CD14-positive monocyte (primary cell): ENCODE measurements around the gene ZBTB49. TPM values are rescaled to one million over a fixed set of nuclear protein-coding genes. Genes with fewer than 3 reads are reported as not detected.

Source experiments
- DNase-seq, 3 donors: peaks; one replicate each; pipeline ENCODE4 v3.0.0-alpha.2; 2011 to 2022
- H2AFZ ChIP-seq: 2 replicates; pipeline ENCODE4 v1.6.0; 2012; ENCODE audit warnings: mild to moderate bottlenecking, low read depth, low read length, inconsistent platforms; ENCODE audit not compliant: insufficient read depth, poor library complexity, severe bottlenecking
- H3K27ac ChIP-seq, 2 donors: 1 replicate in 1 of 2; 2 replicates in 1 of 2; pipeline ENCODE4 v1.5.1; 2012 to 2013; ENCODE audit warnings: low read length in 2 of 2, control low read depth in 1 of 2, inconsistent platforms in 1 of 2, low read depth in 1 of 2, mild to moderate bottlenecking in 1 of 2
- H3K27me3 ChIP-seq, 2 donors: one replicate each; pipeline versions ENCODE4 v1.6.0 to v1.6.1; 2011 to 2013; ENCODE audit warnings: low read length in 2 of 2; ENCODE audit not compliant: control insufficient read depth in 2 of 2, insufficient read depth in 2 of 2
- H3K36me3 ChIP-seq, 2 donors: replicated peaks in 1 of 2; 1 replicate in 1 of 2; 2 replicates in 1 of 2; pipeline versions ENCODE4 v1.5.1 to v1.6.1; 2012 to 2013; ENCODE audit warnings: low read length in 2 of 2, control low read depth in 1 of 2, inconsistent platforms in 1 of 2, mild to moderate bottlenecking in 1 of 2; ENCODE audit not compliant: insufficient read depth in 2 of 2, control insufficient read depth in 1 of 2
- H3K4me1 ChIP-seq, 2 donors: 1 replicate in 1 of 2; 2 replicates in 1 of 2; pipeline versions ENCODE4 v1.5.1 to v1.6.1; 2012 to 2013; ENCODE audit warnings: low read length in 2 of 2, control low read depth in 1 of 2, inconsistent platforms in 1 of 2, mild to moderate bottlenecking in 1 of 2, moderate library complexity in 1 of 2; ENCODE audit not compliant: insufficient read depth in 2 of 2, control insufficient read depth in 1 of 2
- H3K4me2 ChIP-seq: replicated peaks from 2 replicates; pipeline ENCODE3; 2012; ENCODE audit warnings: low read length, moderate library complexity, mild to moderate bottlenecking; ENCODE audit not compliant: poor library complexity, severe bottlenecking; ENCODE audit errors: extremely low read depth
- H3K4me3 ChIP-seq, 3 experiments: fragments of 200-600 bp in 1 of 3; sonication (generic) in 1 of 3; replicated peaks in 1 of 3; 1 replicate in 2 of 3; 2 replicates in 1 of 3; pipeline ENCODE4 v1.5.1; 2011 to 2013; ENCODE audit warnings: low read length in 3 of 3, mild to moderate bottlenecking in 3 of 3, control low read depth in 2 of 3, low read depth in 2 of 3, inconsistent platforms in 1 of 3, moderate library complexity in 1 of 3
- H3K79me2 ChIP-seq: 2 replicates; pipeline ENCODE4 v1.6.0; 2012; ENCODE audit warnings: mild to moderate bottlenecking, control low read depth, inconsistent platforms, low read length, moderate library complexity; ENCODE audit not compliant: insufficient read depth
- H3K9ac ChIP-seq: 2 replicates; pipeline ENCODE4 v1.6.0; 2017; ENCODE audit warnings: low read length, mild to moderate bottlenecking; ENCODE audit not compliant: insufficient read depth, poor library complexity, severe bottlenecking
- H3K9me3 ChIP-seq, 2 donors: replicated peaks in 1 of 2; 1 replicate in 1 of 2; 2 replicates in 1 of 2; pipeline versions ENCODE4 v1.5.1 to v1.6.1; 2012 to 2013; ENCODE audit warnings: low read length in 2 of 2, control low read depth in 1 of 2; ENCODE audit not compliant: control insufficient read depth in 1 of 2, insufficient read depth in 1 of 2
- H4K20me1 ChIP-seq: 2 replicates; pipeline ENCODE4 v1.6.0; 2012; ENCODE audit warnings: mild to moderate bottlenecking, low read length, control low read depth, moderate library complexity; ENCODE audit not compliant: insufficient read depth
- H3K27ac Mint-ChIP-seq, 7 donors: one replicate each; pipeline ENCODE4 v1.8.0; 2020; ENCODE audit warnings: mild to moderate bottlenecking in 7 of 7, mixed read lengths in 7 of 7, moderate library complexity in 6 of 7, inconsistent platforms in 2 of 7
- H3K27me3 Mint-ChIP-seq, 3 donors: one replicate each; pipeline ENCODE4 v1.8.0; 2021 to 2022; ENCODE audit warnings: low read depth in 3 of 3, mild to moderate bottlenecking in 3 of 3, mixed read lengths in 3 of 3, moderate library complexity in 3 of 3, inconsistent platforms in 1 of 3
- H3K36me3 Mint-ChIP-seq, 2 donors: one replicate each; pipeline ENCODE4 v1.8.0; 2020; ENCODE audit warnings: mixed read lengths in 2 of 2, inconsistent platforms in 1 of 2, mild to moderate bottlenecking in 1 of 2
- H3K4me1 Mint-ChIP-seq: one replicate; pipeline ENCODE4 v1.8.0; 2020; ENCODE audit warnings: mild to moderate bottlenecking, mixed read lengths
- H3K4me3 Mint-ChIP-seq, 2 donors: one replicate each; pipeline ENCODE4 v1.8.0; 2020; ENCODE audit warnings: mild to moderate bottlenecking in 2 of 2, mixed read lengths in 2 of 2, moderate library complexity in 1 of 2
- H3K9me3 Mint-ChIP-seq, 7 donors: one replicate each; pipeline ENCODE4 v1.8.0; 2020 to 2022; ENCODE audit warnings: mixed read lengths in 7 of 7, mild to moderate bottlenecking in 6 of 7, moderate library complexity in 6 of 7, inconsistent platforms in 2 of 7
- WGBS: methylation state at CpG from one replicate; pipeline ENCODE4 v1.1.5; 2013; ENCODE audit warnings: missing lambda C conversion rate; ENCODE audit not compliant: insufficient coverage; 5-methylcytosine and 5-hydroxymethylcytosine counted together
- intact Hi-C, 2 donors: fragments of 100-400 bp; cut with micrococcal nuclease; formaldehyde crosslinking; loops; one replicate each; pipeline versions ENCODE4 v1.15.0 to v1.15.1; 2023
- polyA plus RNA-seq, 3 donors: library from polyadenylated mRNA; depleted of rRNA in 1 of 3; unstranded in 2 of 3; stranded (reverse) in 1 of 3; fragments of 300-500 nt in 2 of 3; fragments of >200 nt in 1 of 3; fragmentation: Illumina TruSeq in 2 of 3; gene quantifications; 1 replicate in 2 of 3; 2 replicates in 1 of 3; pipeline ENCODE4 v1.2.3, GENCODE V29; 2012 to 2021
- TF ChIP-seq, protein P1 (sequence below): fragments of 200-600 bp; IDR thresholded peaks from one replicate; pipeline ENCODE4 v1.8.0; 2022; ENCODE audit warnings: antibody characterized with exemption, mild to moderate bottlenecking

ZBTB49 gene
- polyA plus RNA-seq, 3 donors: 1.4 to 3.8 (median 1.7) TPM

DNA sequence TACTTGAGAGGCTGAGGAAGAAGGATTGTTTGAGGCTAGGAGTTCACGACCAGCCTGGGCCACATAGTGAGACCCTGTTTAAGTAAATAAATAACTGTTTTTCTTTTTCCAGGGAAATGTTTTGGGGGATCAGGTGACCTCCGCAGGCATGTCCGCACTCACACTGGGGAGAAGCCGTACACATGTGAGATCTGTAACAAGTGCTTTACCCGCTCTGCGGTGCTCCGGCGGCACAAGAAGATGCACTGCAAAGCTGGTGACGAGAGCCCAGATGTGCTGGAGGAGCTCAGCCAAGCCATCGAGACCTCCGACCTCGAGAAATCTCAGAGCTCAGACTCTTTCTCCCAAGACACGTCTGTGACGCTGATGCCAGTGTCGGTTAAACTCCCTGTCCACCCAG, 30.5 kb downstream of the ZBTB49 start:
- peaks cover 56 to 61% of the 10 kb centered on the region in 2 donors for H3K36me3 Mint-ChIP-seq

DNA sequence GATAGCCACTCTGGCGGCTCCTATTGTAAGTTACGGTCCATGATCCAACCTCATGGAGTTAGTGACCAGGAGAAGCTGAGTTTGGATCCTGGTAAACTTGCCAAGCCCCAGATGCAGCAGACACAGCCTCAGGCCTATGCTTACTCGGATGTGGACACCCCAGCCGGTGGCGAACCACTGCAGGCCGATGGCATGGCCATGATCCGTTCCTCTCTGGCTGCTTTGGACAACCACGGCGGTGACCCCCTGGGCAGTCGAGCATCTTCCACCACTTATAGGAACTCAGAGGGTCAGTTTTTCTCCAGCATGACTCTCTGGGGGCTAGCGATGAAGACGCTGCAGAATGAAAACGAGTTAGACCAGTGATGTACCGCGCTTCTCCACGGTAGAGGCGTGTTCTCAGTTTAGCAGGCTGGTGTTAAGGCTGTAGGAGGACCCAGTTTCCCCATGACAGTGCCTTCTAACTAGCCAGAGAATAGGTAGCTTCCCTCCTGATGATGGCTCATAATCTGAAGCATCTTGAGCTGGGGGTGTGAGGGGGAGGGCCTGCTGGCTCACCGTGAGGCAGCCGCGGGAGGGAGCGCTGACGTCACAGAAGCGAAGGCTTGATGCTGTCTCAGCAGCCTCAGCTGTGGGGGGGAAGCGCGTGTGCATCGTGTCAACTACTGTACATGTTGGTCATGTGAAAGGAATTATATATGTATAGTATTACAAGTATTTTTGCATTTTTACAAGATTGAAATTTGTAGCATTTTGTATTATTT, 31.1 kb downstream of the ZBTB49 start:
- H3K27ac Mint-ChIP-seq: peak overlapping the region in 1 of 7 donors; percentile 17
- no peaks in the 10 kb centered on the region for H3K9me3 Mint-ChIP-seq
- no peak overlapping the region for H3K4me3 Mint-ChIP-seq
- H3K9ac ChIP-seq: no peak overlapping the region
- H4K20me1 ChIP-seq: no peaks in the 10 kb centered on the region
- H3K4me3 ChIP-seq: no peak overlapping the region
- no peaks in the 10 kb centered on the region for H3K4me1 ChIP-seq
- intact Hi-C loops: no loop called here
- H3K9me3 ChIP-seq: no peaks in the 10 kb centered on the region
- H2AFZ ChIP-seq: no peak overlapping the region
- H3K36me3 Mint-ChIP-seq: peaks cover 50 to 55% of the 10 kb centered on the region in 2 donors
- peaks cover 0 to 2% (median 0%) of the 10 kb centered on the region in 3 donors for H3K27me3 Mint-ChIP-seq
- 98% methylated on average over 15 of the region's 26 CpGs for WGBS
- H3K27me3 ChIP-seq: no peaks in the 10 kb centered on the region
- no peak for DNase-seq
- no peaks in the 10 kb centered on the region for H3K4me1 Mint-ChIP-seq
- H3K4me2 ChIP-seq: no peak overlapping the region
- no peaks in the 10 kb centered on the region for H3K79me2 ChIP-seq
- TF ChIP-seq, protein P1, sequence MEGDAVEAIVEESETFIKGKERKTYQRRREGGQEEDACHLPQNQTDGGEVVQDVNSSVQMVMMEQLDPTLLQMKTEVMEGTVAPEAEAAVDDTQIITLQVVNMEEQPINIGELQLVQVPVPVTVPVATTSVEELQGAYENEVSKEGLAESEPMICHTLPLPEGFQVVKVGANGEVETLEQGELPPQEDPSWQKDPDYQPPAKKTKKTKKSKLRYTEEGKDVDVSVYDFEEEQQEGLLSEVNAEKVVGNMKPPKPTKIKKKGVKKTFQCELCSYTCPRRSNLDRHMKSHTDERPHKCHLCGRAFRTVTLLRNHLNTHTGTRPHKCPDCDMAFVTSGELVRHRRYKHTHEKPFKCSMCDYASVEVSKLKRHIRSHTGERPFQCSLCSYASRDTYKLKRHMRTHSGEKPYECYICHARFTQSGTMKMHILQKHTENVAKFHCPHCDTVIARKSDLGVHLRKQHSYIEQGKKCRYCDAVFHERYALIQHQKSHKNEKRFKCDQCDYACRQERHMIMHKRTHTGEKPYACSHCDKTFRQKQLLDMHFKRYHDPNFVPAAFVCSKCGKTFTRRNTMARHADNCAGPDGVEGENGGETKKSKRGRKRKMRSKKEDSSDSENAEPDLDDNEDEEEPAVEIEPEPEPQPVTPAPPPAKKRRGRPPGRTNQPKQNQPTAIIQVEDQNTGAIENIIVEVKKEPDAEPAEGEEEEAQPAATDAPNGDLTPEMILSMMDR: no peak
- peaks cover 48 to 60% of the 10 kb centered on the region in 2 donors for H3K36me3 ChIP-seq
- H3K27ac ChIP-seq: no peak overlapping the region

More for the DNA sequence above, 30.5 kb downstream of the ZBTB49 start:
- Mint-ChIP-seq H3K4me3 (no peak overlapping the region), H3K4me1 (no peaks in the 10 kb centered on the region), H3K9me3 (no peaks in the 10 kb centered on the region), H3K27ac (no peak overlapping the region), H3K27me3 (peaks cover 0 to 2% (median 0%) of the 10 kb centered on the region in 3 donors)
- Histone ChIP-seq H3K4me1 (no peaks in the 10 kb centered on the region), H3K27me3 (no peaks in the 10 kb centered on the region), H3K36me3 (peaks cover 54 to 66% of the 10 kb centered on the region in 2 donors), H3K9ac (no peak overlapping the region), H2AFZ (no peak overlapping the region), H3K27ac (no peak overlapping the region), H3K79me2 (no peaks in the 10 kb centered on the region), H3K4me3 (no peak overlapping the region), H3K4me2 (no peak overlapping the region), H3K9me3 (no peaks in the 10 kb centered on the region), H4K20me1 (no peaks in the 10 kb centered on the region)
- intact Hi-C loops: no loop called here
- WGBS: 97% methylated on average over 13 of the region's 15 CpGs
- TF ChIP-seq, protein P1: no peak
- no peak for DNase-seq
